CD8-positive, alpha-beta memory T cell (primary cell): ENCODE data around the gene GLDN. TPM values are rescaled to one million over a fixed set of nuclear protein-coding genes. Genes with fewer than 3 reads are reported as not detected.
A peak's percentile ranks its signal among the peaks of the same experiment; 100 is the strongest.

ENCODE experiments used
- CTCF ChIA-PET: fragments of 350-600 bp; sonication (Branson Sonifier 250); formaldehyde crosslinking; loops from one replicate; lab custom pipeline; 2021; ENCODE audit warnings: antibody characterized with exemption; lab: Charles Lee
- POLR2A ChIA-PET: fragments of 350-600 bp; sonication (Branson Sonifier 250); formaldehyde crosslinking; loops from one replicate; lab custom pipeline; 2021; ENCODE audit warnings: antibody characterized with exemption; lab: Charles Lee
- DNase-seq, 5 donors: peaks; one replicate each; pipeline versions ENCODE4 v3.0.0 to v3.0.0-alpha.2; 2020 to 2022; ENCODE audit warnings: mixed read lengths in 1 of 5
- H3K27ac ChIP-seq: one replicate; pipeline ENCODE4 v1.7.0; 2013; ENCODE audit warnings: low read depth, mild to moderate bottlenecking, low read length, moderate library complexity
- H3K27me3 ChIP-seq: 2 replicates; pipeline ENCODE4 v1.7.0; 2013; ENCODE audit warnings: low read length, mild to moderate bottlenecking; ENCODE audit not compliant: insufficient read depth, poor library complexity, severe bottlenecking
- H3K36me3 ChIP-seq: 2 replicates; pipeline ENCODE4 v1.7.0; 2013; ENCODE audit warnings: mild to moderate bottlenecking, low read length, moderate library complexity; ENCODE audit not compliant: insufficient read depth
- H3K4me1 ChIP-seq: 2 replicates; pipeline ENCODE4 v1.7.0; 2013; ENCODE audit warnings: mild to moderate bottlenecking, low read length, moderate library complexity; ENCODE audit not compliant: insufficient read depth
- H3K4me3 ChIP-seq: 2 replicates; pipeline ENCODE4 v1.7.0; 2013; ENCODE audit warnings: mild to moderate bottlenecking, low read length
- H3K9me3 ChIP-seq: 2 replicates; pipeline ENCODE4 v1.7.0; 2013; ENCODE audit warnings: mild to moderate bottlenecking, low read length
- H3K27ac Mint-ChIP-seq, 8 donors: one replicate each; pipeline ENCODE4 v1.8.0; 2020 to 2021; ENCODE audit warnings: mixed read lengths in 8 of 8, mild to moderate bottlenecking in 6 of 8, inconsistent platforms in 3 of 8, moderate library complexity in 3 of 8
- H3K27me3 Mint-ChIP-seq, 2 donors: one replicate each; pipeline ENCODE4 v1.8.0; 2020 to 2021; ENCODE audit warnings: mixed read lengths in 2 of 2, mild to moderate bottlenecking in 1 of 2, moderate library complexity in 1 of 2
- H3K36me3 Mint-ChIP-seq, 3 donors: one replicate each; pipeline ENCODE4 v1.8.0; 2020 to 2021; ENCODE audit warnings: mixed read lengths in 3 of 3, inconsistent platforms in 1 of 3, mild to moderate bottlenecking in 1 of 3
- H3K4me1 Mint-ChIP-seq, 3 donors: one replicate each; pipeline ENCODE4 v1.8.0; 2020 to 2021; ENCODE audit warnings: mixed read lengths in 3 of 3, inconsistent platforms in 1 of 3, mild to moderate bottlenecking in 1 of 3
- H3K4me3 Mint-ChIP-seq, 7 donors: one replicate each; pipeline ENCODE4 v1.8.0; 2020 to 2021; ENCODE audit warnings: mixed read lengths in 7 of 7, mild to moderate bottlenecking in 6 of 7, moderate library complexity in 4 of 7, inconsistent platforms in 2 of 7
- H3K9me3 Mint-ChIP-seq, 5 donors: one replicate each; pipeline ENCODE4 v1.8.0; 2020 to 2022; ENCODE audit warnings: mixed read lengths in 5 of 5, mild to moderate bottlenecking in 3 of 5, moderate library complexity in 2 of 5, inconsistent platforms in 1 of 5
- polyA plus RNA-seq: library from polyadenylated mRNA; unstranded; fragments of 300-500 nt; fragmentation: Illumina TruSeq; gene quantifications from one replicate; pipeline ENCODE4 v1.2.3, GENCODE V29; 2021
- total RNA-seq, 2 experiments: library from RNA; stranded (reverse); gene quantifications; one replicate each; pipeline ENCODE4 v1.2.3, GENCODE V29; 2021

The GLDN gene
- total and polyA plus RNA-seq, 3 experiments from 2014 or later, result not detected

- H3K4me3 Mint-ChIP-seq, result no peak overlapping the region
- H3K4me1 Mint-ChIP-seq, result no peaks in the 10 kb centered on the region
- H3K27me3 ChIP-seq, result no peaks in the 10 kb centered on the region
- no peaks in the 10 kb centered on the region for H3K9me3 ChIP-seq
- H3K27ac Mint-ChIP-seq, result peak overlapping the region in 1 of 8 donors; percentile 26
- no peak overlapping the region for H3K4me3 ChIP-seq
- H3K27ac ChIP-seq, result no peak overlapping the region
- peaks cover 21 to 35% of the 10 kb centered on the region in 2 donors for H3K27me3 Mint-ChIP-seq
- H3K9me3 Mint-ChIP-seq, result peaks cover 0 to 3% (median 0%) of the 10 kb centered on the region in 5 donors
- DNase-seq, result no peak
- CTCF ChIA-PET, result no interaction called here
- POLR2A ChIA-PET, result no interaction called here
- H3K36me3 Mint-ChIP-seq, result no peaks in the 10 kb centered on the region
- H3K4me1 ChIP-seq, result no peaks in the 10 kb centered on the region
- no peaks in the 10 kb centered on the region for H3K36me3 ChIP-seq
Measured at GRCh38 chr15:51342227-51342999, 958 bp downstream of the GLDN start.

- Histone ChIP-seq H3K36me3 (no peaks in the 10 kb centered on the region), H3K9me3 (no peaks in the 10 kb centered on the region), H3K27ac (no peak overlapping the region), H3K4me3 (no peak overlapping the region), H3K27me3 (no peaks in the 10 kb centered on the region), H3K4me1 (no peaks in the 10 kb centered on the region)
- Mint-ChIP-seq H3K4me3 (no peak overlapping the region), H3K27me3 (peaks cover 20 to 36% of the 10 kb centered on the region in 2 donors), H3K9me3 (peaks cover 0 to 3% (median 0%) of the 10 kb centered on the region in 5 donors), H3K27ac (no peak overlapping the region), H3K4me1 (no peaks in the 10 kb centered on the region), H3K36me3 (no peaks in the 10 kb centered on the region)
- CTCF ChIA-PET, result no interaction called here
- DNase-seq, result no peak
- POLR2A ChIA-PET, result no interaction called here
Measured at GRCh38 chr15:51343466-51343865, 2.0 kb downstream of the GLDN start.

GRCh38 chr15:51346136-51346535 lies 4.7 kb downstream of the GLDN start:
- Mint-ChIP-seq H3K27me3 (peaks cover 3 to 33% of the 10 kb centered on the region in 2 donors), H3K27ac (no peak overlapping the region), H3K4me3 (no peak overlapping the region), H3K9me3 (no peaks in the 10 kb centered on the region), H3K4me1 (peaks cover 0 to 4% (median 2%) of the 10 kb centered on the region in 3 donors), H3K36me3 (no peaks in the 10 kb centered on the region)
- H3K4me3 ChIP-seq, result no peak overlapping the region
- POLR2A ChIA-PET, result no interaction called here
- no peaks in the 10 kb centered on the region for H3K9me3 ChIP-seq
- H3K36me3 ChIP-seq, result no peaks in the 10 kb centered on the region
- no peaks in the 10 kb centered on the region for H3K27me3 ChIP-seq
- H3K27ac ChIP-seq, result no peak overlapping the region
- no peak for DNase-seq
- CTCF ChIA-PET, result no interaction called here
- H3K4me1 ChIP-seq, result no peaks in the 10 kb centered on the region

- Mint-ChIP-seq H3K9me3 (no peaks in the 10 kb centered on the region), H3K27me3 (peaks cover 0 to 24% of the 10 kb centered on the region in 2 donors), H3K4me1 (peaks cover 0 to 4% (median 2%) of the 10 kb centered on the region in 3 donors), H3K36me3 (no peaks in the 10 kb centered on the region), H3K4me3 (no peak overlapping the region), H3K27ac (no peak overlapping the region)
- Histone ChIP-seq H3K27ac (no peak overlapping the region), H3K36me3 (no peaks in the 10 kb centered on the region), H3K27me3 (no peaks in the 10 kb centered on the region), H3K4me1 (no peaks in the 10 kb centered on the region), H3K9me3 (no peaks in the 10 kb centered on the region), H3K4me3 (no peak overlapping the region)
- CTCF ChIA-PET, result no interaction called here
- no peak for DNase-seq
- POLR2A ChIA-PET, result no interaction called here
Measured at GRCh38 chr15:51348688-51349087, 7.2 kb downstream of the GLDN start.

- no peak overlapping the region for H3K27ac Mint-ChIP-seq
Measured at GRCh38 chr15:51349156-51349844, 7.8 kb downstream of the GLDN start.

GRCh38 chr15:51350723-51351122 lies 9.3 kb downstream of the GLDN start:
- H3K27ac ChIP-seq, result no peak overlapping the region
- H3K27ac Mint-ChIP-seq, result no peak overlapping the region
- peaks cover 0 to 4% (median 2%) of the 10 kb centered on the region in 3 donors for H3K4me1 Mint-ChIP-seq
- DNase-seq, result no peak
- CTCF ChIA-PET, result no interaction called here
- H3K27me3 Mint-ChIP-seq, result peaks cover 2 to 29% of the 10 kb centered on the region in 2 donors
- POLR2A ChIA-PET, result no interaction called here
- H3K4me1 ChIP-seq, result no peaks in the 10 kb centered on the region
- H3K36me3 Mint-ChIP-seq, result no peaks in the 10 kb centered on the region
- no peaks in the 10 kb centered on the region for H3K9me3 Mint-ChIP-seq
- H3K4me3 ChIP-seq, result no peak overlapping the region
- H3K36me3 ChIP-seq, result no peaks in the 10 kb centered on the region
- H3K4me3 Mint-ChIP-seq, result no peak overlapping the region
- no peaks in the 10 kb centered on the region for H3K27me3 ChIP-seq
- no peaks in the 10 kb centered on the region for H3K9me3 ChIP-seq

More at GRCh38 chr15:51349156-51349844, 7.8 kb downstream of the GLDN start:
- ChIA-PET POLR2A (no interaction called here), CTCF (no interaction called here)
- no peaks in the 10 kb centered on the region for H3K4me1 ChIP-seq
- no peaks in the 10 kb centered on the region for H3K27me3 ChIP-seq
- Mint-ChIP-seq H3K4me3 (no peak overlapping the region), H3K4me1 (peaks cover 0 to 4% (median 2%) of the 10 kb centered on the region in 3 donors), H3K36me3 (no peaks in the 10 kb centered on the region), H3K9me3 (no peaks in the 10 kb centered on the region), H3K27me3 (peaks cover under 1 to 25% of the 10 kb centered on the region in 2 donors)
- no peak overlapping the region for H3K4me3 ChIP-seq
- H3K36me3 ChIP-seq, result no peaks in the 10 kb centered on the region
- H3K9me3 ChIP-seq, result no peaks in the 10 kb centered on the region
- DNase-seq, result no peak
- no peak overlapping the region for H3K27ac ChIP-seq

- Mint-ChIP-seq H3K36me3 (no peaks in the 10 kb centered on the region), H3K27ac (no peak overlapping the region), H3K9me3 (no peaks in the 10 kb centered on the region), H3K27me3 (peaks cover 2 to 19% of the 10 kb centered on the region in 2 donors), H3K4me3 (no peak overlapping the region), H3K4me1 (peaks cover 0 to 11% (median 0%) of the 10 kb centered on the region in 3 donors)
- Histone ChIP-seq H3K9me3 (no peaks in the 10 kb centered on the region), H3K27me3 (peaks cover 3% of the 10 kb centered on the region), H3K36me3 (no peaks in the 10 kb centered on the region), H3K27ac (no peak overlapping the region), H3K4me3 (no peak overlapping the region), H3K4me1 (no peaks in the 10 kb centered on the region)
- DNase-seq, result no peak
- POLR2A ChIA-PET, result no interaction called here
- CTCF ChIA-PET, result no interaction called here
Measured at GRCh38 chr15:51353976-51354375, 12.5 kb downstream of the GLDN start.

- Histone ChIP-seq H3K4me1 (no peaks in the 10 kb centered on the region), H3K36me3 (no peaks in the 10 kb centered on the region), H3K9me3 (no peaks in the 10 kb centered on the region), H3K27ac (no peak overlapping the region), H3K27me3 (peaks cover 3% of the 10 kb centered on the region), H3K4me3 (no peak overlapping the region)
- no peak for DNase-seq
- peaks cover 0 to 11% (median 0%) of the 10 kb centered on the region in 3 donors for H3K4me1 Mint-ChIP-seq
- no peak overlapping the region for H3K27ac Mint-ChIP-seq
- H3K27me3 Mint-ChIP-seq, result peaks cover 2 to 19% of the 10 kb centered on the region in 2 donors
- H3K9me3 Mint-ChIP-seq, result no peaks in the 10 kb centered on the region
- H3K36me3 Mint-ChIP-seq, result no peaks in the 10 kb centered on the region
- CTCF ChIA-PET, result interaction anchor here (0.7 kb wide), 1 partner anchor 11 kb away, joined by 3 read pairs; no protein-coding TSS in a partner anchor
- H3K4me3 Mint-ChIP-seq, result no peak overlapping the region
- POLR2A ChIA-PET, result no interaction called here
Measured at GRCh38 chr15:51355096-51355495, 13.6 kb downstream of the GLDN start.
